NCI-H1105 treated with DMSO at 0.1 percent for 48 hours (cell line): ENCODE results near the gene TBCK.

Experiments
- DNase-seq: peaks from one replicate; lab custom pipeline; 2025; lab: John Stamatoyannopoulos, UW

The TBCK gene

DNA sequence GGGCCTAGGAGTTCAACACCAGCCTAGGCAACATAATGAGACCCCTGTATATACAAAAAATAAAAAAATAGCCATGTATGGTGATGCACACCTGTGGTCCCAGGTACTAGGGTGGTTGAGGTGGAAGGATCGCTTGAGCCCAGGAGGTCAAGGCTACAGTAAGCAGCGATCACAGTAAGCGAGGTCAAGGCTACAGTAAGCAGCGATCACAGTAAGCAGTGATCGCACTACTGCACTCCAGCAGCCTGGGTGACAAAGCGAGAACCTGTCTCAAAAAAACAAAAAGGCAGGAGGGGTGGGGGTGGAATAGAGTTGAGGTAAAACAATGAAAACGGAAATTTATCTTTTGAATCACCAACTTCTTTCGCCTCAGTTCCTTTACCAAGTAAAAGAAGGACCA lies 29.4 kb downstream of the TBCK start:
- no peak for DNase-seq

DNA sequence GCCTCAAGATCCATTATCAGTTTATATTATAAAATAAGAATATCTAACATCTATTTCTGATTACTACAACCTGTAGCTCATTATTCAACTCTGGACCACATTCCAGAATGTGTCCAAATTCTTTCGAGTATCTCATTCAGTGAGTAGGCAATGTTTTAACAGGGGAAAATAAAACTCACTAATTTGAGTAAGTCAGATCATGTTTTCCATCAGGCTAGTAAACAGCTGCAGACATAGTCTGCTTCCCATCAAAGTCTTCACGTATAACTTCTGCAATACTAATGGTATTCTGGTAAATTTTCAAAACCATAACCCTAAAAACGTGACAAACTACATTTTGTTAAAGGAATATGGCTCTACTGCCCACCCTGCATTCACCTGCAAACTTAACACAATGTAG lies 31.8 kb downstream of the TBCK start:
- no peak for DNase-seq

DNA sequence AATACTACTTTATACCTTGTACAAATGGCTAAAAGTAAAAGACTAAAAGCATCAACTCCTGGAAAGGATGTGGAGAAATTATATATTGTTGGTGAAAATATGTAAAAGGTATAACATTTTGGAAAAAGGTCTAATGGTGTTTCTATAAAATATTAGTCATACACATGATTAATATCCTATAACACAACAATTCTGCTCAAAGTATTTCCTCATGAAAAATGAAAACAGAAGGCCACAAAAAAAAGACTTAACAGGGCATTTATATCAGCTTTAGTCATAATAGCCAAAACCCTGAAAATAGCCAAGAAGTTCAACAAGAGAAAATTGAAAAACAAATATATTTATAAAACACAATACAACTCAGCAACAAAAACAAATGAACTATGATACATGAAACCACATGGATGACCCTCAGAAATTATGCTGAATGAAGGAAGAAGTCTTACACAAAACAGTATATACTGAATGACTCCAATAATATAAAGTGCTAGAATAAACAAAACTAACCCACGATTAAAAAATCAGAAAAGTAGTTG lies 38.8 kb downstream of the TBCK start:
- DNase-seq, result no peak

DNA sequence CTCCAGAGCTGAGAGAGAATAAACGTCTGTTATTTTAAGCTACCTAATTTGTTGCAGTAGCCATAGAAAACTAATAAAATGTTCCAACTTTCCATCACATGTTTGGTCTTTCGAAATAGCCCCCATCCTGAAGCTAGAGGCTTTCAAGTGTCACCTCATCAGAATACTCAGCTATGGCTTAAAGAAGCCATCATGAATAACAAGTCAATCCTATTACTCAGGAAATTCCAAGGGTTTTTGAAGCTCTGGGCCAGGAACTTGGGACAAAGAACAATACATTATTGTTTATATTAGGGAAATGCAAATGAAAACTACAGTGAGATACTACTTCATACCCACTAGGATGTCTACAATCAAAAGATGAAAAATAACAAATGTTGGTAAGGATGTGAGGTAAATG lies 42.2 kb downstream of the TBCK start:
- DNase-seq, result no peak

DNA sequence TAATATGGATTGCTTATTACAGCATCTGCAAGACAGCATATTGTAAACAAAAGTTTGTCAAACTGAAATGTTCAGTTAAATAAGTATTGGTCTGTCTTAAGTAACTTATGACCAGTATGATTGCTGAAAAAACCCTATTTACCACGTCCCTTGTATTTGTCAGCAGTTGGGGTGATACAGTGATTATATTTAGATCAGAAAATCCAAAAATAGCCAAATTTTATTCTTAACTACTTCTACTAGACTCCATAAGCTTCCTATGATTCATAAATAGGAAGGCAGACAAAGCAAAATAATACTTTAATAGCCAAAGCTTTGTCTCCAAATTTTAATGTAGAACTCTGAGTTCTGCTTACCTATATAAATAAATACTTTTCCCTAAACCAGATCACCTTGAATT lies 45.3 kb downstream of the TBCK start:
- DNase-seq, result no peak

DNA sequence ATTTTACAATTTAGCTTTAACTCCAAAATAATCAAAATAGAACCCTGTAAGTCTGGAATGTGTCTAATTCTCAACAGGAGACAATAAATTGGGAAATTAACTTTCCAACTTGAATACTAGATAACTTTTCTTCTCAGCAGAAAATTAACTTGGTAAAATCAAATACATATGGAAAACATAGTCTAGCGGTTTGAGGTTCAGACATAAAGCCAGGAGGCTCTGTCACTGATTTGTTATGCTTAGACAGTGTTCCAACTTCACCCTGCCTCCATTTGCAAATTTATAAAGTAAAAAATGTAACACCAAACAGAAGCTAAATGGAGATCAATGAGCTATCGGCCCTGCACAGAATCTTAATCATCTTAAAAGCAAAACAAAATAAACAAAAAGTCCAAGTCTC lies 46.3 kb downstream of the TBCK start:
- no peak for DNase-seq

DNA sequence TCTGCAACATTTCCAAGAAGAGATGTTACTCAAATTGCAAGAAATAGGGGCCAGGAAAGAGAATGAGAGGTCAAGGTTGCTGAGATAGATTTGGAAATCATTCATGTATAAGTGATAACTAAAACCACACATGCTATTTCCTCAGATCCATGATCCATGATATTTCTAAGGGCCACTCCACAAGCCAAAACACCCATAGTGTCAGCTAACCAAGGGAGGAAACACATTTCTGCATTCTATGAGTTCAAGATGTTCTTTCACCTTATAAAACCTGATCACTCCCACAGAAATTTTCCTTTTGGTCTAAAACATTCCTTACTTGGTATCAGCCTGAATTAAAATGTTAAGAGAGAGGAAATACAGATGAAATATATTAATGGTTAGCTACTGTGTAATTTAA lies 47.2 kb downstream of the TBCK start:
- DNase-seq, result no peak

DNA sequence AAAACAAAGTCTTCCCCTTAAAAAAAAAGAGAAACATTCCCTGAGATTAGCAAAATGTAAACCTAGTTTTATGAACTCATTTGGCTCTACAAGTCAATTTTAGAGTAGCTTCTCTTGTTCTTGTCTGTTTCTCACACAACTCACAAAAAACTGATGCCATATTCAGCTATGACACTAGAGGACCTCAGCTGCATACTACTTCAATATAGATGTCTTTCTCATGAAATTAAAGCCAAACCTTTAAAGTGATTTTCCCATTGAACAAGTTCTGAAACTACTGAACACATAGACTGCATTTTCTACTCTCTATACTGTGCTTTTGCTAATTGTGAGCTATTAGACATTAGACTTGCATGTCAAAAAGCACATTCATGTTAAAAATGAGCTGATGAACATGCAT lies 49.8 kb downstream of the TBCK start:
- DNase-seq, result peak; percentile 27

DNA sequence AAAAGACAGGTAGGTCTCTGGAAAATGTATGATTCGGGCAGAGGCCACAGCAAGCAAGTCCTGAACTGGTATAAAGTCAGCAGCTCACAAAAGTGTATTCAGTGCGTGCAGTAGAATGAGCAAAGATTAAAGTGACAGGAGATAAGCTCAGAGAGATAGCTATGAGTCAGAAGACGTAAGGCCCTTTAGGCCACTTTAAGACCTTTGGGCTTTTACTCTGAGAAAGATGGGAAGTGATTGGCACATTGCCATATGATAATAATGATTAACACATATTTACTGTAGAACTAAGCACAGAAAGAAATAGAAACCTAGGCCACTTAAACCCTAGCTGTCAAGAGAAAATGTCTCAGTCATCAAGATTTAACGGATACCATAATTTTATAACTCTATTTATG lies 51.7 kb downstream of the TBCK start:
- DNase-seq, result no peak

DNA sequence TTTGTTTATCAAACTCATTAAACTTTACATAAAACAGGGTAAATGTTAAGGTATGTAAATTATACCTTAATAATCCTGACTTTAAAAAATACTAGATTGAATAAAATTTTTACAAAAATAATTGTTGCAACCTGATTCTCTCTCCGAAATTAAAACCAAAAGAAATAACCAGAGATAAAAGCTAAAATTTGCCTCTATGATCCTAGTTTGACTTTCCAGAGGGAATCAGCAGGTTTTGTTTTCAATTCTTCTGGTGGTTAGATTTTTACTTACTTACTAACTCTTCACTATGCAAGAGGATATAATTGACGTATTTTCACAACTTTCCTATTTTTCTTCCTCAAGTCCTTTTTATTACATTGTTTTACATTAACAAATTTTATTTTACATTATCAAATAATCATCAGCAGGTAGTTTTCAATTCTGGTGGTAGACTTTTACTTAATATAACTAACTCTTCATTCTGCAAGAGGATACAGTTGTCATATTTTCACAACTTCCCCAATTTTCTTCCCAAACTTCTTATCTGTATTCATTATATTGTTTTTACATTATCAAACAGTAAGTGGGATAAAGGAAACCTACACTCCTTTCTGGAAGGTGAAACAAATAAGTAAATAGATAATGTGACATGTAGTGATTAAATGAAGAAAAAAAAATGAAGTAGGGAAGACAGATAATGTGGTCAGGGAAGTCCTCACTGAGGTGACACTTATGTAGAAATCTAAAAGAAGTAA lies 52.2 kb downstream of the TBCK start:
- DNase-seq, result no peak

DNA sequence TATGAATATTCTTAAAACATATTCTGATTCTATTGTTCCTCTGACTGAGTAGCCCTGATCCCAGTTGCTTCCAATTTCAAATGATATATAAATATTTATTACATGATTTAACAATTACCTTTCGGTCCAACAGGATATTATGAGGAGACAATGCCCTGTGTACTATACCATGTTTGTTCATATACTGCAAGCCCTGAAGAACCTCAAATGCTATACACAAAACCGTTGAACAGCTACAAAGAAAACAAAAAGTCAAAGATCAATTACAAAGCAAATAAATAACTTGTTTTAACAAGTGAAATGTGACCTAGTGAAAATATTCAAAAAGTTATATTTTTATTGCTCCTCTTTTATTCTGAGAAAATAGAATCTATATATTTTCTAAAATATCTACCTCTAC lies 54.0 kb downstream of the TBCK start:
- DNase-seq, result no peak

DNA sequence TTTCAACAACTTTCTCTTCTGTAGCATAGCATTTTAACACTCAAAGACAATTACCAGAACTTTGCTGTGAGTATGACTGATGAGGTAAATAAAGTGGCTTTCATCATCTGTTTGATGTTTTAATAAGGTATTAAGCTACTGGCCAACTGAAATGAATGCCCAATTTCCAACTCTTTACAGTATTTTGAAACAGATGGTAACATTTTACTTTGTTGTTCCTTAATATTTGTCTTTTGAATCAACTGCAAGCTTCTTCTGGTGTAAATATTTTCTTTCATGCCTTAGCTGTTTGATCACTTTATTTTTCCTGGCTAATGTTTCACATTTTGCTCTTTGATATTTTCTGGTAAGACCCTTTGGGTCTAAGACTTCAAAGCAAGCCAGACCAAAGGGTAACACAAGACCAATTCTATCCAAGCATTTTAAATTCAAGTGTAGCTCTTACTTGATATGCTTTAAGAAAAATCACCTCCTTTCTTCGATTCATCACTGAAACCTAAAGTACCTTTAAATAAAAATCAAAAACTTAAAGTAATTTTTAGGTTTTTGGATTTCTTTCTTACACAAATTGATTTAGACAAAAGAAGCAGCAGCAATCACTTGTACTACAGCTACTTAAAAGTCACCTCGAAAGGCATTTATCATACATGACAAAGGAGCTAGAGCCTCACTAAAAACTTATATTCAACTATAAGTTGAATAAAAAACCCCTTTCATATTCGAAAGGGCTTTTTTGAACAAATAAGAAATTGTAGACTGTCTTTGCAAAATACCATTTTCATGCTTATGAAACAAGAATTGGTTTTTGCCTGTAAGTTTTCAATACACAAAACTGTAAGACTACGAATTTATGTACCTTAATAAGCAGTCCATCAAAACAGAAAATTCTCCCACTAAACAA lies 57.6 kb downstream of the TBCK start:
- no peak for DNase-seq

DNA sequence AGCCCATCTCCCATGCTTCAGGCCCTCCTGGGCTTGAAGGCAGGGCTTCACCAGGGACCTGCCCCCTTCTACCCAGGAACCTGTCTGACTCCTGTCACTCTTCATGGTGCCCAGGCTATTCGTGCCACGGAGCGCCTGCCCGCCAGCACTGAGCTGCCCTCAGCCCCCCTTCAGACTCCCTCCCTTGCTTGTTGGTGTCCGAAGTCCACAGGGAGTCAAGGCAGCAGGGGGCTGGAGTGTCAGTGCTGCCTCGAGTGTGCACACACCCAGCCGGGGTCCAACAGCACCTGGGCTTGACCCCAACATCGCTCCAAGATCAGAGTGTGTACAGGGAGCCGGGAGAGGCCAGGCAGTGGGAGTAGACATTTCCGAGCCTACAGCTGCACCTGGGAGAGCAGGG lies 59.8 kb downstream of the TBCK start:
- DNase-seq, result no peak

DNA sequence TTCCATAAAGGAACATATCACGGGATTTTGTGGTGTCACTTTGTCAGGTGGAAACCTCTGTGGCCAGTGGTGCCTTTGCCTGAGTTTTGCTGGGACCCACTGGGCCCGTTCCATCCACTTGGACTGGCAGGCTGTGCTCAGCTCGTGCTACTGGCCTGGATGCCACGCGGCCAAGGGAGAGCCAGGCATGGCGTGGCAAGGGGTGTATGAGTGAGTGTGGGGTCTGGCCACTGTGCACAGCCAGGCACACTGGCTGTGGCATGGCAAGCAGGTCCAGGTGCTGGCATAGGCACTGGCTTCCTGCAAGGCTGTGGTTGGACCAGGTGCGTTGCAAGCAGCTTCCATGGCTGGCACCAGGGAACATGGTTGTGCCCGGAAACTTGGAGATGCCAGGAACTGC lies 60.8 kb downstream of the TBCK start:
- DNase-seq, result no peak

DNA sequence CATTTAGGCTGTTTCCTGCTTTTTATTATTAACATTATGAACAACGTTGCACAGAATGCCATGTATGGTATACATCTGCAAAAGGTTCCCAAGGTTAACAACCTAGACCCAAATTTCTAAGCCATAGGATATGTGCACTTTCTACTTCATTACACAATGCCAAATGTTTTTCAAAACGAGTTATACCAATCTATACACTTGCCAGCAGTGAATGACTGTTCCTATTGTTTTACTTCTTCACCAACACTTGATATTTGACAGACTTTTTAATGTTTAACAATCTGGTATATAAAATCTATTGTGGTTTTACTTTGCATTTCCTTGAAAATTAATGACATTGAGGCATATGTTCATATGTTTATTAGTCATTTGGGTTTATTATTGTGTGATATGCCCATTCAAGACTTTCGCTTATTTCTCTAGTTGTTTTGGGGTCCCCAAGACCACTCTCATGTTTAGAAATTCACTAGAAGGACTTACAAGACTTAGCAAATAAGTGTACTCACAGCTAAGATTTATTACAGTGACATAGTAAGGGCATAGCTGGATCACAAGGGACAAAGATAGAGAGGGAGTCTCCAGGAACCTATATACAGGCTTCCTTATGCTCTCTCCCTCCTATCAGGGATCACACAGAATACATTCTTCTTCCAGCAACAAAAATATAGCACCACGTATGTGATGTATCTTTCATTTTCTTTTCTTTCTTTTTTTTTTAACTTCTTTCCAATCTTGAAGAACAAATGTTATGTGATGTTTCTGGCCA lies 62.5 kb downstream of the TBCK start:
- no peak for DNase-seq

DNA sequence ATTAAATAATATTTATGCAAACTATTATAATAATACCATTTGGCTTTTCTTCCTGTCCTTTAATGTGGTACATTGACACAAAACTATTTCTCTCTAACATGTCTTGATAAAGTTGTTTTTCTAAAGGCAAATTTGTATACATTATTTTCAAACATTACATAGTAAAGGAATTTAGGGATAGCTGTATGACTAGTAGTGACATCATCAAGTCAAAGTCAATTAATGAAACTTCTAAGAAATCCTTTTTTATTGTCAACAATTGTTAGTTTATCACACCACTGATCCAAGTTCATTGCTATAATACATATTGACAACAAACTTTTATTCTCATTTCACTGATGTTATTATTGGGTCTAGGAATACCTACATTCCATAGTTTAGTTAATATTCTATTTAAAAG lies 68.4 kb downstream of the TBCK start:
- no peak for DNase-seq

DNA sequence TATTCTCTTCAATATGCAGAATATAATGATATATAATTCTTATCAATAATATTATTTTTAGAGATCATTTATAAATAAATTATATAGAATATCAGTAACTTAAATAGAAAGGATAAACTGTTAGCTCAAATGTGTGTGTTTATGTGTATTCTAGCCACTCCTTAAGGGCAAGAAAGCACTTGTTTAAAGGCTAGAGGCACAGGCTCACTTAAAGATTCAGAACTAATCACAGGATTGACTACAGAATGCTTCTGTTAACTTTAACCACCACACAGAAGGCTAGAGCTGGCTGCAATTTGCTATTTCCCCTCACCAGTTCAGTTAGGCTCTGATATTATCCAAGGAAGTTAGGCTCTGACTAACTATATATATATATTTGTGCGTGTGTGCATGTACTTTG lies 69.6 kb downstream of the TBCK start:
- no peak for DNase-seq

DNA sequence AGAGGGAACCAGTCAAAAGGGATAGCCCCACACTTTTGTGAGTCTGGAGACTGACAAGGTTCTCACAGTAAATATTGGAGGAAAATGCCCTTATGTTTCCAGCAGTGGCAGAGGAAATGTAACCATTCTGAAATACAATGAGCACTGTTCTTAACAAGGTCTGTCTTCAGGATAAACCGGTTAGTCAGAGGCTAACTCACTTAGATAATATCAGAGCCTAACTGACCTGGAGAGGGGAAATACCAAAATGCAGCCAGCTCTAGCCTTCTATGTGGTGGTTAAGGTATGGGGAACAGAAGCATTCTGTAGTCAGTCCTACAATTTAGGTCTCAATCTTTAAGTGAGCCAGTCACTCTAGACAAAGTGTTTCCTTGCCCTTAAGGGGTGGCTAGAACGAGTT lies 70.8 kb downstream of the TBCK start:
- no peak for DNase-seq

DNA sequence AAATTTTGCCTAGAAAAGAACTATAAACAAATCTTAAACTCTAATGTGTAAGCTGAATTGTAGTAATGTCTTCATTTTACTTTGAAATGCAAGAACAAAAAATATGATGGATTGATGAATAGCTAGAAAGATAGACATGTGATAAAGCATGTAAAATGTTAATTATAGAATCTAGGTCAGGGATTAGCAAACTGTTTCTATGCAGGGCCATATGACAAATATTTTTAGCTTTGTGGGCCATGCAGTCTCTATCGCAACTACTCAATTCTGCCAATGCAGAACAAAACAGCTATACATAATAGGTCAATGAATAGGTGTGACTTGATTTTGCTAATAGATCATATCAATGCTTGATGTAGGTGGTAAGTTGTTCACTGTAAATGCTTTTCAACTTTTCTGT lies 75.3 kb downstream of the TBCK start:
- DNase-seq, result no peak

DNA sequence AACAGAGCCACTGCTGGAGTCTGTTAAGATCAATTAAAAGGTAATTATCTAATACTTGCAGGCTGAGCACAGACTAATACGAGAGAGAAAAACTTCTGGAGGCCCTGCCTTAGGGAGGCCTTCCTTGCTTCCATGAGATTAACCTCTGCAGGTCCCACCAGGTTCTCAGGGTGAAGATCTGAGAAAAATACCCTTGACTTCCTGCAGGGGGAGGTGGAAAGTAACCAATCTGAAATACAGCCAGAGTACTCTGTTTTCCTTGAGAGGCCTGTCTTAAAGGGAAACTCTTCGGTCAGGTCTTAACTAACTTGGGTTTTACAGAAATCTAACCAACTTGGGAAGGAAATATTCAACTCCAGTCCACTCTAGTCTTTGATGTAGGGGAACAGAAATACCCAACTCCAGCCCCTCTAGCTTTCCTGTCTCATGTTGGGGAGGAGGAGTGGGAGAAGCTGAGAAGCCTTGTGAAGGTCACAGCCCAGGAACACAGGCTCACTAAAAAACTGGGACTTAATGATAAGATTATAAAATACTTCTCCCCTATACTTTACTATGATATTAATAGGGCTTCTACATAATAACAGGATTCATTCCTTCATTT lies 77.1 kb downstream of the TBCK start:
- no peak for DNase-seq

DNA sequence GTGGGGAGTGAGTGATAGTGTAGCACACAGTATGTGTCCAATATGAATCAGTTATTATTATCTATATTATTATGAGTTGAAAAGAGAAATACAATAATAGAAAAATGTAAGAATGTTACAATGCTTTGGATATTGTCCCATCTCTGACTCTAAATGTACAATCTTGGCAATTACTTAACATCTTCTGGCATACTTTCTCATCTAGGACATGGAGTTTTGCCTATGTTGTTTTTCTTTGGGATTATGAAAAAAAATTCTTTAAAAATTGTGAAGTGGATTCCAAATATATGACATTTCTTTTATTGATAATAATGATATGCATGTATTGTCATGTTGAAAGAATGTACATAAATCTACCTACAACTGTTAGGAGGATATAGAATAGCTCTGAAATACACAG lies 84.1 kb downstream of the TBCK start:
- DNase-seq, result no peak

DNA sequence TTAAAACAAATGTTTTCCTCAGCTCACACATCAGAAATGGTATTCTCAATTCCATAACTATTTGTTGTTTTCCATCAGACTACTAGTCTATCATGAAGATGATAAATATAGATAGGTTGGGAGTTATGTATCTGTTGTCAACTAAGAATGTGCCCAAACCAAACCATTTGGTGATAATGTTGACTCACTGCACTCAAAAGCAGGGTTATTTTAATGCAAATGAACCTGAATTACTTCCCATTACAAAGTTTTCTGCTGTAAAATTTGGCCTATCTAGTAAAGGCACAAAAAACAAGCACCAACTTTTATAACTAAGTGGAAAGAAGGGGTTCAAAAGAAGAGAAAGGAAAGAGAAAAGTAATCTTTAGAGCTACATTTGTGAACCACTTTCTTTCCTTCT lies 93.5 kb downstream of the TBCK start:
- DNase-seq, result no peak
